D721Med (cell line): ENCODE data around the gene NKX2-3.

Source experiments
- DNase-seq: peaks from one replicate; pipeline ENCODE4 v3.0.0; 2011; ENCODE audit warnings: low spot score; ENCODE audit not compliant: insufficient read length
- FAIRE-seq: peaks from 2 replicates; lab custom pipeline; 2011; peaks lifted over from hg19 to GRCh38; lab: Jason Lieb, UNC
- CTCF ChIP-seq: IDR thresholded peaks from 2 replicates; pipeline ENCODE4 v1.5.1; 2012; ENCODE audit warnings: mild to moderate bottlenecking, control low read depth; ENCODE audit not compliant: insufficient read depth; ENCODE audit errors: missing control alignments

NKX2-3 gene

DNA sequence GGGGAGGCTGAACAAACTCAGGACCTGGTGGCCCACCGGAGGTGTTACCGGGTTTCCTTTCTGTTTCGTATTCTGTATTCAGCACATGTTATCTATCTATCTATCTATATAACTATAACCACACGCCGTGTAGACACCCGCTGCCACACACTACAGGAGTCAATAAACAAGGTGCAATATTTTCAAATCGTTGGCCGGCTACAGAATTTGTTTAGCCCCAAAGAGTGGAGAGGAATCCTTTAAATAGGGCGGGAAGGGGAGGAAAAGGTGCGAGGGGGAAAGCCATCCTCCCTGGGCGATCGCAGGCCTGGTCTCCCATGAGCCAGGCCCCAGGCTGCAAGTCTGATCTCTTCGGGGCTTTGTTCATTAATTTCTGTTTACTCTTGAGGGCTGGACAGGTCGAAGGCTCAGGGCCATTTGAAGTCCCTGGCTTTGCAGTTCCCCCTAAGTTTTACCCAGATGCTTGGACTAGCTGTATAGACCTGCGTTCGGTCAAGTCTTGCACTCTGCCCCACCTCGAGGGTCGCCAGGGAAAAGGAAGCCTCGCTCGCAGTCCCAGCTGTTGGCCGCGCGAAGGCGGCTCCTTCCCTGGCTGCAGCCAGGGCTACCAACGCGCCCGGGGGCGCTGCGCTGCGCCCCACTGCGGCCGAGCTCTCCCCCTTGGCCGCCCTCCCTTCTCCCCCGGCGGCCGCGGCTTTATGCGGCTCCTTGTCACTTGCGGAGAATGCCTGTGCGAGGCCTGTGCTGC, 3.8 kb downstream of the NKX2-3 start:
- DNase-seq (no peak), FAIRE-seq (no peak)
- no peak for TF ChIP-seq CTCF

DNA sequence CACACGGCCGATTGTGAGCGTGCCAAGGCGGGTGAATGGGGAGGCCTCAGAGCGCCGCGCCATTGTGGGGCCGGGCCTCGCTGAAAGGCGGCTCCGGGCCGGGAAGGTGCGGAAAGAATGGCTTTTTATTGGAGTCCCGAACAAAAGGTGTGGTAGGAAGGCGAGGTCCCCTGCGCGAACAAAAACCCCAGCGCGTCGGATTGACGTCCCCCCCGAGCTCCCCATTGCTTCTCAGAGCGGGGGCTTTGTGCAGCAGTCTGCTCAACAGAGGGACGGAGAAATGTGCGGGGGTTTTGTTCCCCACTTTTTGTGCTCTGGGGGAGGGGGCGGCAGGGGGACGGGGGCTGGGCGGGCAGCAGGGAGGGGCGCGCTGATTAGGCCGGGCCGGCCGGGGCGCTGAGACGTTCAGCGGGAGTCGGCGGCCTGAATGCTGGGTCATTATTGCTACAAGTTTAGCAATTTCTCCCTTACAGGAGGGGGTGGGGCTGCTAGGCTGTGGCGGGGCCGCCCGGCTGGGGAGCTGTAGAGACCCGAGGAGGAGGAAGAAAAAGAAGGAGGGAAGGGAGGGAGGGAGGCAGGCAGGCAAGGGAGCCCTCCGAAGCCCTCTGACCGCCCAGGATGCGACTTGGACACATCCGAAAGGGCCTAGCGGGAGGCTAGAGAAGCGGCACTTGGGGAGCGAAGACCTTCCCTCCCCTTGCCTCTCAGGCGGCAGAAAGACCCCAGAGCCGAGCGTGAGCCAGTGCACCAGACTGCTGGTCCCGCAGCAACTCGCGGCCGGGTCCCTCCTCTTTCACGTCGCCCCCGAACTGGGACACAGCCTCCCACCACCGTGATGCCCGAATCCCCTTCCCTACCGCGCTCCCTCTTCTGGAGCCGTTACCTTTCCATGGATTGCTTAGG, 4.6 kb downstream of the NKX2-3 start:
- FAIRE-seq (no peak), DNase-seq (no peak)
- TF ChIP-seq CTCF = no peak

GRCh38 chr10:99537989-99538917, 5.5 kb downstream of the NKX2-3 start:
- FAIRE-seq = no peak
- no peak for TF ChIP-seq CTCF
- no peak for DNase-seq

GRCh38 chr10:99539120-99539519, 6.4 kb downstream of the NKX2-3 start:
- FAIRE-seq = no peak
- TF ChIP-seq CTCF = no peak

GRCh38 chr10:99539820-99540219, 7.1 kb downstream of the NKX2-3 start:
- no peak for FAIRE-seq
- TF ChIP-seq CTCF = no peak
- DNase-seq = no peak

More at GRCh38 chr10:99539120-99539519, 6.4 kb downstream of the NKX2-3 start:
- DNase-seq = no peak

- no peak for TF ChIP-seq CTCF
- FAIRE-seq (no peak), DNase-seq (no peak)
These were observed 7.5 kb downstream of the NKX2-3 start for GRCh38 chr10:99540306-99540656.
